K562 (cell line): ENCODE results near the gene USP31. TPM values are rescaled to one million over a fixed set of nuclear protein-coding genes. Genes with fewer than 3 reads are reported as not detected.

ENCODE experiments used
- ATAC-seq: fragments of 200-7000 bp; cut with Tn5 transposase; 3 replicates; pipeline ENCODE4 v1.9.1; 2020; ENCODE audit warnings: moderate library complexity
- BruUV-seq: library from RNA; stranded (reverse); fragments of 400-500 nt; replicated peaks from 2 replicates; lab custom pipeline; 2021; lab: Mats Ljungman, UMichigan
- CTCF ChIA-PET: fragments of 300-600 bp; formaldehyde crosslinking; extraction: SDS; loops from one replicate; lab custom pipeline; 2021; ENCODE audit warnings: low intra/inter-chr PET ratio; lab: Yijun Ruan, JAX
- POLR2A ChIA-PET: fragments of 300-600, 350-650 bp; sonication (Branson Sonifier 250); formaldehyde crosslinking; extraction: SDS; loops from one replicate; lab custom pipeline; 2021; ENCODE audit warnings: antibody characterized with exemption, inconsistent platforms; lab: Yijun Ruan, JAX
- DNase-seq, 4 experiments: peaks; one replicate each; pipeline versions ENCODE4 v3.0.0 to v3.0.0-alpha.2; 2011 to 2018; ENCODE audit warnings: low spot score in 3 of 4, mixed read lengths in 3 of 4; ENCODE audit errors: extremely low read depth in 1 of 4
- FAIRE-seq: peaks from 2 replicates; lab custom pipeline; 2011; peaks lifted over from hg19 to GRCh38; lab: Jason Lieb, UNC
- H2AFZ ChIP-seq: 2 replicates; pipeline ENCODE4 v1.6.0; 2011; ENCODE audit warnings: low read depth, low read length, control low read depth, inconsistent platforms
- H3K27ac ChIP-seq: fragments of 200-600 bp; 3 replicates; pipeline ENCODE4 v1.8.0; 2011; ENCODE audit warnings: low read depth, mild to moderate bottlenecking, control low read depth, inconsistent platforms, low read length, moderate library complexity, mixed read lengths; ENCODE audit errors: extremely low read depth
- H3K27me3 ChIP-seq, 2 experiments: fragments of 300-600 bp in 1 of 2; 2 replicates in 1 of 2; 3 replicates in 1 of 2; pipeline versions ENCODE4 v1.6.0 to v1.8.0; 2011; ENCODE audit warnings: inconsistent platforms in 2 of 2, low read length in 2 of 2, mild to moderate bottlenecking in 1 of 2, mixed read lengths in 1 of 2, moderate library complexity in 1 of 2; ENCODE audit not compliant: control insufficient read depth in 2 of 2, insufficient read depth in 2 of 2
- H3K36me3 ChIP-seq: fragments of 300-600 bp; 3 replicates; pipeline ENCODE4 v1.8.0; 2011; ENCODE audit warnings: mild to moderate bottlenecking, low read length, inconsistent platforms; ENCODE audit not compliant: control insufficient read depth, insufficient read depth
- H3K4me1 ChIP-seq, 2 experiments: fragments of 200-600 bp in 1 of 2; replicated peaks in 1 of 2; 2 replicates in 1 of 2; 3 replicates in 1 of 2; pipeline versions ENCODE4 v1.5.1 to v1.8.0; 2011; ENCODE audit warnings: inconsistent platforms in 2 of 2, low read length in 2 of 2, mild to moderate bottlenecking in 1 of 2, mixed read lengths in 1 of 2, moderate library complexity in 1 of 2; ENCODE audit not compliant: control insufficient read depth in 2 of 2, insufficient read depth in 2 of 2
- H3K4me2 ChIP-seq: 2 replicates; pipeline ENCODE4 v1.6.1; 2011; ENCODE audit warnings: low read length, control low read depth, inconsistent platforms, mixed read lengths; ENCODE audit not compliant: insufficient read depth
- H3K4me3 ChIP-seq: fragments of 200-600 bp; sonication (generic), shearing (Covaris generic); 2 replicates; pipeline ENCODE4 v1.5.1; 2016; ENCODE audit warnings: control low read depth, inconsistent platforms
- H3K79me2 ChIP-seq: fragments of 200-600 bp; 3 replicates; pipeline ENCODE4 v1.8.0; 2011; ENCODE audit warnings: low read length, inconsistent platforms; ENCODE audit not compliant: control insufficient read depth, insufficient read depth
- H3K9ac ChIP-seq, 2 experiments: 2 replicates each; pipeline versions ENCODE4 v1.6.0 to v1.6.1; 2011; ENCODE audit warnings: low read depth in 2 of 2, low read length in 2 of 2, control low read depth in 1 of 2, inconsistent platforms in 1 of 2, mild to moderate bottlenecking in 1 of 2, mixed read lengths in 1 of 2; ENCODE audit not compliant: insufficient read depth in 1 of 2
- H3K9me1 ChIP-seq: one replicate; pipeline ENCODE4 v1.6.0; 2011; ENCODE audit warnings: inconsistent platforms, mild to moderate bottlenecking, low read length, moderate library complexity; ENCODE audit not compliant: control insufficient read depth, insufficient read depth
- H3K9me3 ChIP-seq: replicated peaks from 2 replicates; pipeline ENCODE4 v1.5.1; 2011; ENCODE audit warnings: low read depth, low read length, inconsistent platforms; ENCODE audit not compliant: control insufficient read depth, insufficient read depth
- H4K20me1 ChIP-seq: replicated peaks from 2 replicates; pipeline ENCODE4 v1.6.1; 2011; ENCODE audit warnings: low read length, inconsistent platforms, mixed read lengths; ENCODE audit not compliant: control insufficient read depth, insufficient read depth
- ATF7 ChIP-seq: fragments of 450-650 bp; IDR thresholded peaks from 2 replicates; pipeline ENCODE4 v1.7.1; 2014; ENCODE audit warnings: mild to moderate bottlenecking, moderate library complexity
- EWSR1 ChIP-seq: fragments of 450-650 bp; IDR thresholded peaks from 2 replicates; pipeline ENCODE4 v1.6.1; 2018; ENCODE audit warnings: borderline replicate concordance, mild to moderate bottlenecking, low read depth, moderate library complexity; ENCODE audit not compliant: partially characterized antibody
- TAL1 ChIP-seq: fragments of 450-650 bp; IDR thresholded peaks from 2 replicates; pipeline ENCODE4 v1.6.1; 2016; ENCODE audit warnings: mild to moderate bottlenecking
- THRB ChIP-seq: fragments of 450-650 bp; formaldehyde crosslinking; conservative IDR thresholded peaks from 2 replicates; pipeline ENCODE4 v1.4.0; 2022; ENCODE audit warnings: mild to moderate bottlenecking, missing genetic modification characterization
- USF2 ChIP-seq: sonication (generic); formaldehyde crosslinking; IDR thresholded peaks from 2 replicates; pipeline ENCODE4 v1.5.0; 2020; ENCODE audit warnings: missing genetic modification reagents
- ZBTB1 ChIP-seq: sonication (generic); formaldehyde crosslinking; IDR thresholded peaks from 2 replicates; pipeline ENCODE4 v1.8.1; 2023; ENCODE audit warnings: missing genetic modification reagents, low read depth, mild to moderate bottlenecking, borderline replicate concordance
- ZNF140 ChIP-seq: fragments of 250-450 bp; sonication (Bioruptor Pico); IDR thresholded peaks from 2 replicates; pipeline ENCODE4 v1.8.0; 2021; ENCODE audit warnings: moderate library complexity, mild to moderate bottlenecking, inconsistent platforms
- ZNF518B ChIP-seq: fragments of 250-450 bp; sonication (Bioruptor Pico); IDR thresholded peaks from 2 replicates; pipeline ENCODE4 v1.5.0; 2021; ENCODE audit warnings: mild to moderate bottlenecking, moderate library complexity
- WGBS: fragments of 100-300 bp; shearing (Covaris generic); methylation state at CpG from one replicate; pipeline ENCODE4 v1.1.6; 2016; ENCODE audit warnings: low coverage, mixed read lengths; ENCODE audit not compliant: insufficient coverage; ENCODE audit errors: missing lambda C conversion rate; 5-methylcytosine and 5-hydroxymethylcytosine counted together
- in situ Hi-C: fragments of 300-500 bp; cut with MboI; formaldehyde crosslinking; loops from 4 replicates; pipeline ENCODE4 v1.15.0; 2018; ENCODE audit warnings: inconsistent platforms, mixed read lengths
- intact Hi-C: fragments of 100-400 bp; cut with micrococcal nuclease; formaldehyde crosslinking; loops from 2 replicates; pipeline ENCODE4 v1.14.2; 2022
- polyA plus RNA-seq, 8 experiments: library from polyadenylated mRNA; depleted of rRNA in 4 of 8; stranded (reverse) in 5 of 8; unstranded in 3 of 8; fragments of >200 nt; fragmentation: Nextera tagmentation in 2 of 8; fragmentation: Illumina TruSeq in 1 of 8; extraction: Ambion mirVana in 2 of 8; extraction: Trizol in 1 of 8; gene quantifications; 2 replicates each; pipeline versions ENCODE4 v1.2.1 to v1.2.3, GENCODE V29; 2011 to 2014; ENCODE audit warnings: inconsistent platforms in 1 of 8, missing spikeins in 1 of 8
- total RNA-seq, 7 experiments: library from RNA; depleted of rRNA in 6 of 7; stranded (reverse); fragments of >200 nt in 6 of 7; fragmentation: Illumina TruSeq in 2 of 7; extraction: Trizol in 2 of 7; gene quantifications; 2 replicates each; pipeline versions ENCODE4 v1.2.1 to v1.2.3, GENCODE V29; 2011 to 2021; ENCODE audit warnings: low replicate concordance in 1 of 7

USP31 gene
- total and polyA plus RNA-seq, 9 of the 15 experiments (the other 6 are each of a cell fraction or from before 2014, with no cell fraction given): 0.56 to 4.9 (median 2.9) TPM

GRCh38 chr16:23061669-23062068 lies 87.6 kb downstream of the USP31 start:
- ATAC-seq (no peak), DNase-seq (no peak), FAIRE-seq (no peak)
- no peak overlapping the region for H3K4me2 ChIP-seq
- H3K27ac ChIP-seq: no peak overlapping the region
- BruUV-seq: no TSS peak
- H3K9me3 ChIP-seq: no peaks in the 10 kb centered on the region
- in situ Hi-C loops: no loop called here
- intact Hi-C loops: loop anchor here (2.0 kb wide), 1 partner anchor 163 kb away; no protein-coding TSS in a partner anchor
- 4% methylated on average over 7 of the region's 7 CpGs for WGBS
- CTCF ChIA-PET: interaction anchor here (0.6 kb wide), 1 partner anchor 1508 kb away, joined by 3 read pairs; no protein-coding TSS in a partner anchor
- no peak overlapping the region for H3K9ac ChIP-seq
- H3K79me2 ChIP-seq: no peaks in the 10 kb centered on the region
- H3K36me3 ChIP-seq: no peaks in the 10 kb centered on the region
- peaks cover 5 to 19% of the 10 kb centered on the region in 2 experiments; a peak in 3 of 5 replicates for H3K27me3 ChIP-seq
- POLR2A ChIA-PET: no interaction called here
- no peak overlapping the region for H3K4me3 ChIP-seq
- no peaks in the 10 kb centered on the region for H3K4me1 ChIP-seq
- H2AFZ ChIP-seq: no peak overlapping the region
- peaks cover 3% of the 10 kb centered on the region; the same call in 1 of the 2 replicates for H4K20me1 ChIP-seq
- no peaks in the 10 kb centered on the region for H3K9me1 ChIP-seq
- TF ChIP-seq ZBTB1 (CRISPR knock-in tag) (no peak), ATF7 (no peak), ZNF140 (CRISPR knock-in tag) (no peak), USF2 (CRISPR knock-in tag) (no peak), TAL1 (no peak), THRB (CRISPR knock-in tag) (no peak), EWSR1 (no peak), ZNF518B (CRISPR knock-in tag) (no peak)
